H1 (cell line): ENCODE results near the gene KLF9. TPM values are rescaled to one million over a fixed set of nuclear protein-coding genes. Genes with fewer than 3 reads are reported as not detected.

Experiments
- KDM4A ChIP-seq: IDR thresholded peaks from one replicate; pipeline ENCODE4 v1.7.1; 2012; ENCODE audit warnings: low read depth, mild to moderate bottlenecking, moderate library complexity, low read length, inconsistent platforms; ENCODE audit not compliant: severe bottlenecking
- NRF1 ChIP-seq: IDR thresholded peaks from 2 replicates; pipeline ENCODE4 v1.6.1; 2011; ENCODE audit warnings: mild to moderate bottlenecking, low read depth, low read length, improper control_type of control experiment
- TCF12 ChIP-seq: IDR thresholded peaks from 2 replicates; pipeline ENCODE4 v1.6.1; 2011; ENCODE audit warnings: low read depth, mild to moderate bottlenecking, low read length
- polyA plus RNA-seq, 7 experiments: library from polyadenylated mRNA; depleted of rRNA in 3 of 7; stranded (reverse) in 5 of 7; unstranded in 2 of 7; fragments of >200 nt in 5 of 7; fragments of 200-250 nt in 2 of 7; gene quantifications; 1 replicate in 5 of 7; 2 replicates in 1 of 7; 4 replicates in 1 of 7; pipeline versions ENCODE4 v1.2.1 to v1.2.3, GENCODE V29; 2011 to 2013; ENCODE audit warnings: missing spikeins in 2 of 7, mixed read lengths in 2 of 7
- total RNA-seq: library from RNA; stranded (reverse); fragmentation: NEBNext Ultra II Directional; extraction: Animal tissue kit (Norgen Biotek cat#: 25700); gene quantifications from 2 replicates; pipeline ENCODE4 v1.2.1, GENCODE V29; 2021

The KLF9 gene
- total and polyA plus RNA-seq, 2 of the 8 experiments (the other 6 are each of a cell fraction or from before 2014, with no cell fraction given), result 0.47 to 0.82 TPM

GRCh38 chr9:70395652-70396051, 18.8 kb downstream of the KLF9 start (continued):
- TF ChIP-seq TCF12 (no peak), NRF1 (no peak), KDM4A (no peak)
- TF ChIP-seq, all 59 proteins: peak for 0
